ENCODE results near the gene R3HCC1L.

GRCh38 chr10:98167191-98167590, 32.7 kb downstream of the R3HCC1L start:
- TF ChIP-seq POLR2A (IDR thresholded peaks at IDR 0.05) = no peak
- no peak for TF ChIP-seq POLR2AphosphoS5 (IDR thresholded peaks at IDR 0.05)
- TF ChIP-seq CTCF (IDR thresholded peaks at IDR 0.05) = no peak
- no peak for TF ChIP-seq EP300 (IDR thresholded peaks at IDR 0.05; ENCODE audit: low read depth)
